AG04449 (cell line): ENCODE measurements around the gene DPYSL5.

Experiments
- CTCF ChIA-PET: fragments of 350-600 bp; formaldehyde crosslinking; extraction: SDS; loops from one replicate; lab custom pipeline; 2021; ENCODE audit warnings: antibody characterized with exemption; lab: Yijun Ruan, JAX
- POLR2A ChIA-PET: fragments of 400-600, 350-600 bp; formaldehyde crosslinking; extraction: SDS; loops from one replicate; lab custom pipeline; 2020; ENCODE audit warnings: antibody characterized with exemption, inconsistent platforms; lab: Yijun Ruan, JAX
- DNase-seq: peaks from one replicate; pipeline ENCODE4 v3.0.0-alpha.2; 2010; ENCODE audit warnings: low read depth, low spot score
- H3K4me3 ChIP-seq: 2 replicates; pipeline ENCODE4 v1.5.1; 2011; ENCODE audit warnings: low read depth, mild to moderate bottlenecking, control low read depth, low read length
- TF ChIP-seq, protein P1 (sequence below): IDR thresholded peaks from one replicate; pipeline ENCODE4 v1.5.1; 2011; ENCODE audit warnings: mild to moderate bottlenecking, moderate library complexity, low read length, control low read depth, inconsistent platforms; ENCODE audit not compliant: insufficient read depth; ENCODE audit errors: missing control alignments

The DPYSL5 gene, protein sequence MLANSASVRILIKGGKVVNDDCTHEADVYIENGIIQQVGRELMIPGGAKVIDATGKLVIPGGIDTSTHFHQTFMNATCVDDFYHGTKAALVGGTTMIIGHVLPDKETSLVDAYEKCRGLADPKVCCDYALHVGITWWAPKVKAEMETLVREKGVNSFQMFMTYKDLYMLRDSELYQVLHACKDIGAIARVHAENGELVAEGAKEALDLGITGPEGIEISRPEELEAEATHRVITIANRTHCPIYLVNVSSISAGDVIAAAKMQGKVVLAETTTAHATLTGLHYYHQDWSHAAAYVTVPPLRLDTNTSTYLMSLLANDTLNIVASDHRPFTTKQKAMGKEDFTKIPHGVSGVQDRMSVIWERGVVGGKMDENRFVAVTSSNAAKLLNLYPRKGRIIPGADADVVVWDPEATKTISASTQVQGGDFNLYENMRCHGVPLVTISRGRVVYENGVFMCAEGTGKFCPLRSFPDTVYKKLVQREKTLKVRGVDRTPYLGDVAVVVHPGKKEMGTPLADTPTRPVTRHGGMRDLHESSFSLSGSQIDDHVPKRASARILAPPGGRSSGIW

DNA sequence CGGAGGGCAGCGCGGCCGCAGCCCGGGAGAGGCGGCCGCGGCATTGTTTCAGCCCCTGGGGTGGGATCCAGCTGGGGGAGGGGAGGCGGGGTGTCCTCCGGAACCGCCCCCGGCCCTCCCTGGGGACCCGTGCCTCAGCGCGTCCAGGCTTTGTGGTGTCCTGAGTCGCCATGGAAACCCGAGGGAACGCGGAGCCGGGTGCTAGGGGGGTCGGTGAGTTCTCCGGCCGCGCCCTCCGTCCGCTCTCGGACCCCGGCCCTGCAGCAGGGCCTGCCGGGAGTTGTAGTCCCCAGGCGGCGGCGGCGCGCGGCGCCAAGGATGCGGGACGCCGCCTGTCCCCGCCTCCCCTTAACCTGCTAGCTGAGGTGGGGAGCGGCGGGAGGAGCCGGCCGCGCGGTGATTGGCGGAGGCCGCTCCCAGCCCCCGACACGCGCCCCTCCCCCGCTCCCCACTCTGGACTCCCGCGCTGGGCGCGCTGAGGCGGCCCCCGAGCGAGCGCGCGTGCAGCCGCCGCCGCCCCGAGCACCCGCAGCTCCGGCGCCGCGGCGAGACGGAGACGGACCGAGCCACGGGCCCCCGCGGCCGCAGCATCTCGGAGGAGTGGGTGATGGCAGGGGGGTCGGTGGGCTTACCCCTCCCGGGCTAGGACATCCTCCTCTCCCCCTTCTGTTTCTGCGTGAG, at the start of gene DPYSL5:
Gene DPYSL5 (plus strand): TSS at position 478 of the 681 bp plus-strand sequence. CDS start 50,368 bp downstream, outside the sequence.
- TF ChIP-seq, protein P1, sequence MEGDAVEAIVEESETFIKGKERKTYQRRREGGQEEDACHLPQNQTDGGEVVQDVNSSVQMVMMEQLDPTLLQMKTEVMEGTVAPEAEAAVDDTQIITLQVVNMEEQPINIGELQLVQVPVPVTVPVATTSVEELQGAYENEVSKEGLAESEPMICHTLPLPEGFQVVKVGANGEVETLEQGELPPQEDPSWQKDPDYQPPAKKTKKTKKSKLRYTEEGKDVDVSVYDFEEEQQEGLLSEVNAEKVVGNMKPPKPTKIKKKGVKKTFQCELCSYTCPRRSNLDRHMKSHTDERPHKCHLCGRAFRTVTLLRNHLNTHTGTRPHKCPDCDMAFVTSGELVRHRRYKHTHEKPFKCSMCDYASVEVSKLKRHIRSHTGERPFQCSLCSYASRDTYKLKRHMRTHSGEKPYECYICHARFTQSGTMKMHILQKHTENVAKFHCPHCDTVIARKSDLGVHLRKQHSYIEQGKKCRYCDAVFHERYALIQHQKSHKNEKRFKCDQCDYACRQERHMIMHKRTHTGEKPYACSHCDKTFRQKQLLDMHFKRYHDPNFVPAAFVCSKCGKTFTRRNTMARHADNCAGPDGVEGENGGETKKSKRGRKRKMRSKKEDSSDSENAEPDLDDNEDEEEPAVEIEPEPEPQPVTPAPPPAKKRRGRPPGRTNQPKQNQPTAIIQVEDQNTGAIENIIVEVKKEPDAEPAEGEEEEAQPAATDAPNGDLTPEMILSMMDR, result no peak
- CTCF ChIA-PET, result interaction anchor here (0.9 to 13.6 kb wide), 8 partner anchors 15 to 170 kb away, joined by 3 to 309 read pairs (median 14); no protein-coding TSS in a partner anchor
- DNase-seq, result no peak
- H3K4me3 ChIP-seq, result no peak within 1 kb of the TSS
- POLR2A ChIA-PET, result no interaction called here

DNA sequence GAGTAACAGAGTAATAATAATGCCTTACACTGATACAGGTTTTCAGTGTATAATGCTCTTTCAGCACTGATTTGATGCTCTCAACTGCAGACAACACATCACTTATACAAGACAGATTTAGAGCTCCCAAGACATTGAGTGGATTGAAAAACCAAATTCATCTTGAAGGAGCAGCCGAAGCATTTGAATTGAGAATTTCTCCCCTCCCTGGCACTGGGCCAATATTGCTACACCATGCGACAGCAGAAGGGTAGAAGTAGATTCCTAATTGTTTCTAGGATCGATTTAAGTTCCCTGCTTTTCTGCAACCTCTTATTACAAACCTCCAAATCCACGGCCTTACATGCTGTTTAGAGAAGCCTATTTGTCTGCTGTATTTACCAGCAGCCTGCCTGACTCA, 46.6 kb upstream of the DPYSL5 start:
- no peak overlapping the region for H3K4me3 ChIP-seq
- no peak for DNase-seq
- TF ChIP-seq, protein P1, result no peak
- ChIA-PET CTCF (no interaction called here), POLR2A (no interaction called here)

DNA sequence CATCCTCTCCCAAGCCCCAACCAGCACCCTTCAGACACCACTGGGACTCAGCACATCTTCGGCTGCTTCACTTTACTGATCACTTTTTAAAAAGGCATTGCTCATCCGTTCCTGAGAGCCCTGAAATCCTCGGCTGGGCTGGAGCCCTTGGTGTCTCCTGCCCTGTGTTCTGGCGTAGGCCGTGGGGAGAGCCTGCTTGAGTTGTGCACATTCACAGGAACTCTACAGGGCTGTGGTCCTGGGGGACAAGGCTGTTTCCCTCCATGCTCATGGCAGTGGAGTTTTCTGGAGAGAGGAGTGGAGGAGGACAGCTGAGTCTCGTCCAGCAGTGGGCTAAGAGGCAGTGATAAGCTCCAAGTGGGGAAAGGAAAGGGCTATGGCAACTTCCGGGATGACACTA, 46.1 kb upstream of the DPYSL5 start:
- TF ChIP-seq, protein P1, result no peak
- POLR2A ChIA-PET, result no interaction called here
- no peak overlapping the region for H3K4me3 ChIP-seq
- no peak for DNase-seq
- CTCF ChIA-PET, result no interaction called here

DNA sequence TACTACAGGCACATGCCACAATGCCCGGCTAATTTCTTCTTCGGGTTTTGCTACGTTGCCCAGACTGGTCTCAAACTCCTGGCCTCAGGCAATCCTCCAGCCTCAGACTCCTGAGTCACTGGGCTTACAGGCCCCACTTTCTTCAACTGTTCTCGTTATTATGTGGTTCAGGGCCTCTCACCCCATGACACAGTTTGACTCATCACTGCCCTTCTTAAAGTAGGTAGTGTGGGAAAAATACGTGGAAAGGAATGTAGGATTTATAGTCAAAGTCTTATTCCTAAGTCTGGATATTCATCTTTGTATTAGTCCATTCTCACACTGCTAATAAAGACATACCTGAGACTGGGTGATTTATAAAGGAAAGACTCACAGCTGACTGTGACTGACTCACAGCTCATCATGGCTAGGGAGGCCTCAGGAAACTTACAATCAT, 42.7 kb upstream of the DPYSL5 start:
- CTCF ChIA-PET, result interaction anchor here (1.4 kb wide), 1 partner anchor 41 kb away, joined by 3 read pairs; no protein-coding TSS in a partner anchor
- POLR2A ChIA-PET, result no interaction called here
- peak; percentile 46 for DNase-seq
- H3K4me3 ChIP-seq, result no peak overlapping the region
- TF ChIP-seq, protein P1, result no peak

DNA sequence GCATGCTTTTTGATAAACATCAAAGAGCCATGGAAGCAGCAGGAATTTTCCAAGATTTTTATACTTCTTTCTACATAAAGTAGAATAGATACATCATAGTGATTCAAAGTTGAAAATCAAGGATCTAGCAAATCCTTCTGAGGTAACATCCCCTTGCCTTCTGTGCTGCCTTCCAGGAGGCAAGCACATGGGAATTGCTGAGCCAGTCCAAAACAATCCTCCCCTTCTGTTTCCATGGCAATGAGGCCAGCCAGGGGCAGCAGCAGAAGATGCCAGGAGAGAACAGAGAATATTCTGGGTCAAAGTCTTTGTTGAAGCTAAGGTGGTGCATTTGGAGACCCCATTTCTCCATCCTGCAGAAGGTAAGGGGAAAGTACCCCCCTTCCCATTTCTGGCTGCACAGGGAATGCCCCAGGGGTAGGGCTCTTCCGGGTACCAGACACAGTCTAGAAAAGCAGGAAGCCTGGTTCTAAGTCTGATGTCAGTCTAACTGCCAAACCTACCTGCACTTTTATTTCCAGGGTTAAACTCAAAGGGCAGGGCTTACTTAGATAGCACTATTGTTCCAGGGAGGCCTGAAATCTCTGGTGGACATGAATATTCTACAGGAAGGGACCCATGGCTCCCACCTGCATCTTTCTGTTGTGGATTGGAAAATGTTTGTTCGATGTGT, 40.0 kb upstream of the DPYSL5 start:
- H3K4me3 ChIP-seq, result no peak overlapping the region
- ChIA-PET CTCF (interaction anchor here (1.6 kb wide), 1 partner anchor 39 kb away, joined by 4 read pairs; no protein-coding TSS in a partner anchor), POLR2A (no interaction called here)
- DNase-seq, result no peak
- TF ChIP-seq, protein P1, result no peak
